Upper lobe of right lung (tissue), 1 donor: ENCODE data around the gene BRD7. TPM values are rescaled to one million over a fixed set of nuclear protein-coding genes. Genes with fewer than 3 reads are reported as not detected.

Source experiments
- ATAC-seq: fragments of 200-7000 bp; cut with Tn5 transposase; one replicate; pipeline ENCODE4 v1.9.1; 2020; ENCODE audit warnings: mild to moderate bottlenecking, moderate library complexity
- DNase-seq: peaks from one replicate; pipeline ENCODE4 v3.0.0-alpha.2; 2020
- H3K27ac ChIP-seq: fragments of 200-600 bp; one replicate; pipeline ENCODE4 v1.8.0; 2022
- H3K27me3 ChIP-seq: fragments of 200-600 bp; one replicate; pipeline ENCODE4 v1.8.0; 2022; ENCODE audit warnings: mild to moderate bottlenecking
- H3K36me3 ChIP-seq: fragments of 200-600 bp; one replicate; pipeline ENCODE4 v1.8.0; 2022
- H3K4me1 ChIP-seq: fragments of 200-600 bp; one replicate; pipeline ENCODE4 v1.8.0; 2022
- H3K4me3 ChIP-seq: fragments of 200-600 bp; one replicate; pipeline ENCODE4 v1.8.0; 2022; ENCODE audit warnings: mild to moderate bottlenecking
- H3K9me3 ChIP-seq: fragments of 200-600 bp; one replicate; pipeline ENCODE4 v1.8.0; 2022
- intact Hi-C: fragments of 100-400 bp; cut with DNase I; formaldehyde crosslinking; loops from one replicate; pipeline ENCODE4 v1.11.0; 2022
- total RNA-seq: library from RNA; stranded (reverse); fragmentation: NEBNext Ultra II Directional; extraction: Animal tissue kit (Norgen Biotek cat#: 25700); gene quantifications from one replicate; pipeline ENCODE4 v1.2.1, GENCODE V29; 2021
- TF ChIP-seq, protein P1 (sequence below): fragments of 200-600 bp; IDR thresholded peaks from one replicate; pipeline ENCODE4 v1.8.0; 2022; ENCODE audit warnings: antibody characterized with exemption
- donor health status: DM: no; HTN: yes; CAD: no; lungs with severe emphysema.

BRD7 gene
- total RNA-seq, 1 donor from 2014 or later: 62.9 TPM

GRCh38 chr16:50393858-50394802 is 25.3 kb upstream of the BRD7 start:
- Histone ChIP-seq H3K27ac (no peak overlapping the region), H3K4me3 (no peak overlapping the region), H3K4me1 (no peaks in the 10 kb centered on the region), H3K27me3 (peaks cover 3% of the 10 kb centered on the region), H3K36me3 (no peaks in the 10 kb centered on the region), H3K9me3 (no peaks in the 10 kb centered on the region)
- no peak for DNase-seq
- intact Hi-C loops: no loop called here
- ATAC-seq: no peak
- TF ChIP-seq, protein P1, sequence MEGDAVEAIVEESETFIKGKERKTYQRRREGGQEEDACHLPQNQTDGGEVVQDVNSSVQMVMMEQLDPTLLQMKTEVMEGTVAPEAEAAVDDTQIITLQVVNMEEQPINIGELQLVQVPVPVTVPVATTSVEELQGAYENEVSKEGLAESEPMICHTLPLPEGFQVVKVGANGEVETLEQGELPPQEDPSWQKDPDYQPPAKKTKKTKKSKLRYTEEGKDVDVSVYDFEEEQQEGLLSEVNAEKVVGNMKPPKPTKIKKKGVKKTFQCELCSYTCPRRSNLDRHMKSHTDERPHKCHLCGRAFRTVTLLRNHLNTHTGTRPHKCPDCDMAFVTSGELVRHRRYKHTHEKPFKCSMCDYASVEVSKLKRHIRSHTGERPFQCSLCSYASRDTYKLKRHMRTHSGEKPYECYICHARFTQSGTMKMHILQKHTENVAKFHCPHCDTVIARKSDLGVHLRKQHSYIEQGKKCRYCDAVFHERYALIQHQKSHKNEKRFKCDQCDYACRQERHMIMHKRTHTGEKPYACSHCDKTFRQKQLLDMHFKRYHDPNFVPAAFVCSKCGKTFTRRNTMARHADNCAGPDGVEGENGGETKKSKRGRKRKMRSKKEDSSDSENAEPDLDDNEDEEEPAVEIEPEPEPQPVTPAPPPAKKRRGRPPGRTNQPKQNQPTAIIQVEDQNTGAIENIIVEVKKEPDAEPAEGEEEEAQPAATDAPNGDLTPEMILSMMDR: no peak

GRCh38 chr16:50393416-50393815 is 24.6 kb upstream of the BRD7 start:
- ATAC-seq (no peak), DNase-seq (no peak)
- Histone ChIP-seq H3K4me3 (no peak overlapping the region), H3K27ac (no peak overlapping the region), H3K9me3 (no peaks in the 10 kb centered on the region), H3K4me1 (no peaks in the 10 kb centered on the region), H3K27me3 (peaks cover 3% of the 10 kb centered on the region), H3K36me3 (no peaks in the 10 kb centered on the region)
- intact Hi-C loops: no loop called here
- TF ChIP-seq, protein P1: no peak

DNA sequence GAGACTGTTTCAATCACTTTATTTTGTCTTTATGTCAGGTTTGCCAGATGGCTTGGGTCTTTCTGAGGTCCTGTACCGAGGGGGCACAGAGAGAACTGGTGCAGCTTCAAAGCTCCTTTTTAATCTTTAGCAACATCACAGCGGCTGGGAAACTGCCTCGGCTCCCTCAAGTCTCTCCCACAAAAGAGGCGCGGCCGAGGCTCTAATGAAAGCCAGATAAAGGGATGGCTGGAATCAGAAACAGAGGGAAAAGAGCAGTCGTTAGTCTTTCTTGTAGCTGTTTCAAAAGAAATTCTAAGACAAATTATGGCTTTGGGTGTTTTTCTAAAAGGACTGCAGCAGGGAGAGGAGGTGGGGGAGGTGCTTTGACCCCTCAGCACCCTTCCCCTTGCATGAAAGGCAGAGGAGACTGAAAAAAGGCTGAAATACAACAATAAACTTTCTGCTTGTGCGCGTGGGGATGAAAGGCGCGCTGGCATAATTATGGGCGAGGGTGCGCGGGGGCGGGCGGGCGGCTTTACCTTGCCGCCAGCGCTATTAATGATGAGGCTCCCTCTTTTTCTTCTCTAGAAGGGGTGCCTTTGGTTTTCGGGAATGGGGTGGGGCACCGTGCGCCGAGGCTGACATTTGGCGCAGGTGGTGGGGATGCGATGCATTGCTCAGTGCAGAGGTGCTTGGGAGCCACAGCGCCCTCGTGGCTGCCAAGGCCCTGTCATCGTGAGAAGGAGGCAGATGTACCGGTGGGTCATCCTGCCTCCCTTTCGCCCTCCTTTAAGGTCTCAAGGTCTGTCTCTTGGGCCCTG is 22.3 kb upstream of the BRD7 start:
- Histone ChIP-seq H3K27me3 (peaks cover 3% of the 10 kb centered on the region), H3K36me3 (no peaks in the 10 kb centered on the region), H3K4me3 (no peak overlapping the region), H3K4me1 (no peaks in the 10 kb centered on the region), H3K27ac (no peak overlapping the region), H3K9me3 (no peaks in the 10 kb centered on the region)
- intact Hi-C loops: no loop called here
- ATAC-seq (no peak), DNase-seq (no peak)
- TF ChIP-seq, protein P1: no peak

- Histone ChIP-seq H3K27me3 (peaks cover 3% of the 10 kb centered on the region), H3K27ac (no peak overlapping the region), H3K36me3 (no peaks in the 10 kb centered on the region), H3K4me3 (no peak overlapping the region), H3K4me1 (no peaks in the 10 kb centered on the region), H3K9me3 (no peaks in the 10 kb centered on the region)
- no peak for ATAC-seq
- no peak for DNase-seq
- TF ChIP-seq, protein P1: no peak
- intact Hi-C loops: no loop called here
These were observed 21.6 kb upstream of the BRD7 start for GRCh38 chr16:50390371-50390771.

- TF ChIP-seq, protein P1: no peak
- Histone ChIP-seq H3K27me3 (peaks cover 3% of the 10 kb centered on the region), H3K4me3 (no peak overlapping the region), H3K4me1 (no peaks in the 10 kb centered on the region), H3K36me3 (no peaks in the 10 kb centered on the region), H3K9me3 (no peaks in the 10 kb centered on the region), H3K27ac (no peak overlapping the region)
- intact Hi-C loops: no loop called here
- no peak for ATAC-seq
- DNase-seq: no peak
These were observed 21.1 kb upstream of the BRD7 start for GRCh38 chr16:50389900-50390299.
